Measurements from ENCODE around the gene WDR33. TPM values are rescaled to one million over a fixed set of nuclear protein-coding genes. Genes with fewer than 3 reads are reported as not detected.
"Not testable (repeated sequence)": the region's sequence is repeated elsewhere in the genome, so short reads cannot be mapped to it uniquely, and the experiment has no call there.

WDR33 gene
- total RNA-seq, 1 donor from 2014 or later = 53.9 TPM

DNA sequence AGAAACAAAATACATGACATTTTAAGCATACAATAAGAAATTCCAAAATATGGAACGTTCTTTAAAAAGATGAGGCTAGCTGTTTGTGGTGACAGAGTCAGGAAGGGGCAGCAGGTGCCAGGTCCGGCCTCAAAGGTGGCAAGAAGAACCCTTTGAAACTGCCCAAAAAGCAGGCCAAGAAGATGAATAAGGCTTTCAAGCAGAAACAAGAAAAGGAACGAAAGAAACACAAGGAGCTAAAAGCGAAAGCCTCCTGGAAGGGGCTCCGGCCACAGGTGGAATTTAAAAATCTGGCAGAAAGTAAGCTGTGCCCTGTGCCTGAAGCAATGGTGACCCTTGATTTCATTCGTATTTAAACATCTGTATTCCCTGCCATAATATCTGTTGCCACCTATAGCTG, 5.5 kb downstream of the WDR33 start:
- intact Hi-C loops (cut with DNase I) = no loop called here
- H3K27ac ChIP-seq = no peak overlapping the region

GRCh38 chr2:127799926-127800325, 11.0 kb downstream of the WDR33 start:
- H3K27ac ChIP-seq = no peak overlapping the region
- no peaks in the 10 kb centered on the region for H3K27me3 ChIP-seq
- no peak for ATAC-seq
- TF ChIP-seq, protein P1, sequence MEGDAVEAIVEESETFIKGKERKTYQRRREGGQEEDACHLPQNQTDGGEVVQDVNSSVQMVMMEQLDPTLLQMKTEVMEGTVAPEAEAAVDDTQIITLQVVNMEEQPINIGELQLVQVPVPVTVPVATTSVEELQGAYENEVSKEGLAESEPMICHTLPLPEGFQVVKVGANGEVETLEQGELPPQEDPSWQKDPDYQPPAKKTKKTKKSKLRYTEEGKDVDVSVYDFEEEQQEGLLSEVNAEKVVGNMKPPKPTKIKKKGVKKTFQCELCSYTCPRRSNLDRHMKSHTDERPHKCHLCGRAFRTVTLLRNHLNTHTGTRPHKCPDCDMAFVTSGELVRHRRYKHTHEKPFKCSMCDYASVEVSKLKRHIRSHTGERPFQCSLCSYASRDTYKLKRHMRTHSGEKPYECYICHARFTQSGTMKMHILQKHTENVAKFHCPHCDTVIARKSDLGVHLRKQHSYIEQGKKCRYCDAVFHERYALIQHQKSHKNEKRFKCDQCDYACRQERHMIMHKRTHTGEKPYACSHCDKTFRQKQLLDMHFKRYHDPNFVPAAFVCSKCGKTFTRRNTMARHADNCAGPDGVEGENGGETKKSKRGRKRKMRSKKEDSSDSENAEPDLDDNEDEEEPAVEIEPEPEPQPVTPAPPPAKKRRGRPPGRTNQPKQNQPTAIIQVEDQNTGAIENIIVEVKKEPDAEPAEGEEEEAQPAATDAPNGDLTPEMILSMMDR (IDR thresholded peaks at IDR 0.05) = no peak
- no peak for DNase-seq
- H3K4me1 ChIP-seq = peaks cover 8% of the 10 kb centered on the region
- intact Hi-C loops (cut with DNase I) = no loop called here
- no peaks in the 10 kb centered on the region for H3K9me3 ChIP-seq
- no peak overlapping the region for H3K4me3 ChIP-seq
- H3K36me3 ChIP-seq = no peaks in the 10 kb centered on the region

More for the DNA sequence above, 5.5 kb downstream of the WDR33 start:
- DNase-seq (no peak), ATAC-seq (no peak)
- H3K9me3 ChIP-seq = no peaks in the 10 kb centered on the region
- H3K4me1 ChIP-seq = peaks cover 33% of the 10 kb centered on the region
- H3K4me3 ChIP-seq = no peak overlapping the region
- H3K27me3 ChIP-seq = no peaks in the 10 kb centered on the region
- no peaks in the 10 kb centered on the region for H3K36me3 ChIP-seq
- TF ChIP-seq, protein P1 (IDR thresholded peaks at IDR 0.05) = no peak

DNA sequence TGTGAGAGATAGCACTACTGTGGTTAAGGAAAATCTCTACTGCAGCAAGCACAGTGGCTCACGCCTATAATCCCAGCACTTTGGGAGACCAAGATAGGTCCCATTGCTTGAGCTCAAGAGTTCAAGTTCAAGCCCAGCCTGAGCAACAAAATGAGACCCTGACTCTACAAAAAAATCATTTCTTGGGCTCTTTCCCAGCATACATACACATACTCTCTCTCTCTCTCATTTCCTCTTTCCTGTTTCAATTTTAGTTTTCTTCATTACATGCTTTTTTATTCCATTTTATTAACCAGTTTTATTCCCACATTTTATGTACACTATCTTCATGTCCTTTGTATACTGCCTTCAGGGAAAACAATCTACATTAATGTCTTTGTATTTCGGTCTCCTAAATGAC, 14.6 kb downstream of the WDR33 start:
- TF ChIP-seq, protein P1 (IDR thresholded peaks at IDR 0.05) = no peak
- Histone ChIP-seq H3K27ac (no peak overlapping the region), H3K4me3 (no peak overlapping the region), H3K4me1 (peaks cover 8% of the 10 kb centered on the region), H3K27me3 (no peaks in the 10 kb centered on the region), H3K9me3 (no peaks in the 10 kb centered on the region), H3K36me3 (no peaks in the 10 kb centered on the region)
- DNase-seq (no peak), ATAC-seq (no peak)
- intact Hi-C loops (cut with DNase I) = no loop called here

GRCh38 chr2:127794901-127795300, 16.1 kb downstream of the WDR33 start:
- H3K4me3 ChIP-seq; H3K9me3 ChIP-seq; H3K36me3 ChIP-seq; H3K27ac ChIP-seq; DNase-seq; intact Hi-C loops (cut with DNase I); H3K27me3 ChIP-seq: not testable (repeated sequence)
- H3K4me1 ChIP-seq = peaks cover 12% of the 10 kb centered on the region
- ATAC-seq = peak; percentile 37

DNA sequence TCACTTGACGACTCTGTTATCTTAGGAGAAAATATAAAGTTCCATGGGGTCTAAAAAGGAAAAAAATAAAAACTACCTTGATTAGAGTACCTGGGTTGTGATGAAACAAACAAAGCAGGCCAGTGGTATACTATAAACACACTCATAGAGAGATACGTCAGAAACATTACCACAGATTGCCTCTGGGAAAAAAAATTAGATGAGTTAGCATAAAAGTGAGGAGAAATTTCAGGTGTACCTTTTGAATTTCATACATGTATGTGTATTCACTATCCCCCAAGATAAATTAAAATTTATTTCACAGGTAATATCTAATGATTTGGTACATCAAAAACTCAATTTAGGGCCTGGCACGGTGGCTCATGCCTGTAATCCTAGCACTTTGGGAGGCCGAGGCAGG, 18.2 kb downstream of the WDR33 start:
- H3K27me3 ChIP-seq = no peaks in the 10 kb centered on the region
- no peak for ATAC-seq
- H3K27ac ChIP-seq = no peak overlapping the region
- H3K9me3 ChIP-seq = no peaks in the 10 kb centered on the region
- H3K4me1 ChIP-seq = peaks cover 12% of the 10 kb centered on the region
- no peak for DNase-seq
- intact Hi-C loops (cut with DNase I) = no loop called here
- H3K4me3 ChIP-seq = no peak overlapping the region
- H3K36me3 ChIP-seq = no peaks in the 10 kb centered on the region
- TF ChIP-seq, protein P1 (IDR thresholded peaks at IDR 0.05) = no peak

DNA sequence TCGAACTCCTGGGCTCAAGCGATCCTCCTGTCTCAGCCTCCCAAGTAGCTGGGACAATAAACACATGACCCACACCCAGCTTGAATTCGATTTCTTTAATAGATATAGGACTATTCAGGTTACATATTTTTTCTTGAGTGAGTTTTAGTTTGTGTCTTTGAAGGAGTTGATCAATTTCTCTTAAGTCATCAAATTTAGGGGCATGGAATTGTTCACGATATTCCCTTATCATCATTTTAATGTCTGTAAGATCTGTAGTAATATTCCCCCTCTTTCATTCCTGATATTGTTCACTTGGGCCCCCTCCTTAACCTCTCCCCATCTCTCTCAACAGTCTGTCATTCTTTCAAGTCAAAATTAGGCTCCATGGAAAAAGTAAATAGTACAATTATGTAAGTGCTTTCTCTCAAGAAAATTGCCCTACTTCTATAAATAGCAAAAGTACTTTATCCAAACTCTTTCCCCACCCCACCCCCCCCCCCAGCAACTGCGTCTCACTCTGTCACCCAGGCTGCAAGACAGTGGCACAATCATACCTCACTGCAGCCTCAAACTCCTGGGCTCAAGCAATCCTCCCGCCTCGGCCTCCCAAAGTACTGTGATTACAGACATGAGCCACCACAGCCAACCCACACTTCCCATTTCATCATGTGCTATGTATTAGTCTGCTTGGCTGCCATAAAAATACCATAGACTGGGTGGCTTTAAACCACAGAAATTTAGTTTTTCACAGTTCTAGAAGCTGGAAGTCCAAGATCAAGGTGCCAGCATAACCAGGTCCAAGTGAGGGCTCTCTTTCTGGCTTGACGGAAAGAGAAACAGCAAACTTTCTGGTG, 20.1 kb downstream of the WDR33 start:
- Histone ChIP-seq H3K27ac (no peak overlapping the region), H3K27me3 (no peaks in the 10 kb centered on the region), H3K4me1 (peaks cover 3% of the 10 kb centered on the region), H3K4me3 (no peak overlapping the region), H3K36me3 (no peaks in the 10 kb centered on the region), H3K9me3 (no peaks in the 10 kb centered on the region)
- TF ChIP-seq, protein P1 (IDR thresholded peaks at IDR 0.05) = no peak
- DNase-seq = no peak
- peak; percentile 61 for ATAC-seq
- intact Hi-C loops (cut with DNase I) = no loop called here

Measured in upper lobe of right lung (tissue), 1 donor.